ENCODE results near the gene NPFFR1.

NPFFR1 gene

GRCh38 chr10:70312972-70313371 is 29.2 kb upstream of the NPFFR1 start:
- no peak for DNase-seq

DNA sequence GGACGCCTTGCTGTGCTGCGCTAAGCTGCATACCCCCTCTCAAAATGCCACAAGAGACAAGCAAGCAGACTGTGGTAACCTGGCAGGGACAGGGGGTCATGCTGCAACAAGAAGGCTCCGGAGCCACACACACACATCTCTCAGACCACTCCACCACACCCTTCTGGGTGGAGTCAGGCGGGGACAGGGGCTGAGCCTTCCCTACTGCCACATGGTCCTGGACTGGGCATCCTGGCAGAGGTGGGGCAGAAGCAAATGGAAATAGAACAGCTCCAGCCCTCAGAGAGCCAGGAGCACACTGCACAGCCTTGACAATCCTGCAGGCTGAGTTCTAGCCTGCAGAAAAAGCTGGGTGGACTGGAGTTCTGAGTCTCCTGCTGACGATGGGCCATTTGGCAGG is 28.4 kb upstream of the NPFFR1 start:
- no peak for DNase-seq

DNA sequence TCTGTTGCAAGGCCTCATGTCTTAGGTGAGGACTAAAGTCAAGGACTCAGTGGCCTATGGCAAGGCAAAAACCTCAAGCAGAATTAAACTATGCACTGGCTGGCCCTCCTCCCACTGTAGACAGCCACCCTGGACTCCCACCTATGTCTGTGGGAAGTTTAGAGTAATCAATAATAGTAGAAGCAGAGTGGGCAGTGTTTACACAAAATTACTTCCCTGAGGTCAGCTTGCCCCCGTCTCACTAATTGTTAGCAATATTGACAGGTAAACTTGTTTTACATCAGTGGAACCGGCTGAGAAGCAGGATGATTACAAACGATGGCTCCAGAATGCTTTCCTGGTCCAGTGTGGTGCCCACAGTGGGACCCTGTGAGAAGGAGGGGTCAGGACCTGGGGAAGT is 27.9 kb upstream of the NPFFR1 start:
- no peak for DNase-seq

- DNase-seq: no peak
Measured at GRCh38 chr10:70309661-70310060, 25.9 kb upstream of the NPFFR1 start.

DNA sequence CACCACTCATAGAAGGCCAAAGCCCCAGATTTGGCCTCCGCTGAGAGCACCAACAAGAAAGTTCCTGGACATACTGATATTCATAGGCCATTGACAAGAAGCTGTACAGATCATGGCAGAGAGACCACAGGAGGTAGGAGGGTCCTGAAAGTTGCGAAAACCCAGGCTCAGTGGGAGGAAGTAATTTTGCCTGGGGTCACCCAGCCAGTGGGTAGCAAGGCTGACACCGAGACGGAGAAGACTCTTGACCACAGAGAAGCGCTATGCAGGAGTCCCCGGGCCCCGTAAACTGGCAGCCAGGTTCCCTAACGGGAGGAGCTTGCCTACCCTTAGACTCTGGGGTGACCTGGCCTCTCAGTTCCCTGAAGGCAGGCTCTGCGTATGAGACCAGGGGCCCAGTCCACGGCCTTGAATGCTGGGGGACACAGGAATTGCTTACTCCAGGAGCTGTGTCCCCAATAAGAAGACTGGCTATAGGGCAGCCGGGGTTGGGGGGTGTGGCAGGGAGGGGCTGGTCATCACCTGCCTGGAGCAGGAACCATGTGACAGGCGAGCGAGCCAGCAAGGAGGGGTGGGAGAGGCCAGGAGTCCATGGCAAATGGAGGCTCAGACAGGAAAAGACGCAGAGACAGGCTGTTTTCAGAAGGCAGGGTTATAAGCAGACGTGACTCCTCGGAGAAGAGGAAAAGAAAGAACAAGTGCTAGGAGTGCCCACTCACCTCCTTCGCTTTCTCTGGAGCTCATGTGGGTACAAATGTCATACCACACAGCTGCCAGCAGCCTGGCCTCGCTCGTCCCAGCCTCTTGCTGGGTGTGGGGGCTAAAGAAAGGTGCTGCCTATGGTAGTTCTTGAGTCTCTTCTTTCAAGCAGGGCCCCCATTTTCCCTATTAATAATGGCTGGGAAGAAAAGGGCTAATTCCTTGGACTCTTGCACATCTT is 24.6 kb upstream of the NPFFR1 start:
- no peak for DNase-seq

GRCh38 chr10:70306886-70307520 is 23.2 kb upstream of the NPFFR1 start:
- no peak for DNase-seq

GRCh38 chr10:70306181-70306705 is 22.4 kb upstream of the NPFFR1 start:
- DNase-seq: no peak

DNA sequence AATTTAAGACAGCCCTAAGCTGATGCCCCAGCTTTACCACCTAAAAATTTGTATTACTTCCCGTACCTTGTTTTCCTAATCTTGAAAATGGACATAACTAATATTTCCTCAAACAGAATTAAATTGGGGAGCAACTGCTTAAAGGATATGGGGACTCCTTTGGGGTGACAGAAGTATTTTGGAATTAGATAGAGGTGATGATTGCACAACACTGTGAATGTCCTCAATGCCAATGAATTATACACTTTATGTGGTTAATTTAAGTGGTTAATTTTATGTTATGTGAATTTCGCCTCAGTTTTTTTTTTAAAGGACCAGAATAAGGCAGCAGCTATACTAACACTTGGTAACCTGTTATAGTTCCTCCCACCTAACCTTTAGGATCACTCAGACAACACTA is 19.9 kb upstream of the NPFFR1 start:
- DNase-seq: no peak

GRCh38 chr10:70302292-70302691 is 18.5 kb upstream of the NPFFR1 start:
- no peak for DNase-seq

DNA sequence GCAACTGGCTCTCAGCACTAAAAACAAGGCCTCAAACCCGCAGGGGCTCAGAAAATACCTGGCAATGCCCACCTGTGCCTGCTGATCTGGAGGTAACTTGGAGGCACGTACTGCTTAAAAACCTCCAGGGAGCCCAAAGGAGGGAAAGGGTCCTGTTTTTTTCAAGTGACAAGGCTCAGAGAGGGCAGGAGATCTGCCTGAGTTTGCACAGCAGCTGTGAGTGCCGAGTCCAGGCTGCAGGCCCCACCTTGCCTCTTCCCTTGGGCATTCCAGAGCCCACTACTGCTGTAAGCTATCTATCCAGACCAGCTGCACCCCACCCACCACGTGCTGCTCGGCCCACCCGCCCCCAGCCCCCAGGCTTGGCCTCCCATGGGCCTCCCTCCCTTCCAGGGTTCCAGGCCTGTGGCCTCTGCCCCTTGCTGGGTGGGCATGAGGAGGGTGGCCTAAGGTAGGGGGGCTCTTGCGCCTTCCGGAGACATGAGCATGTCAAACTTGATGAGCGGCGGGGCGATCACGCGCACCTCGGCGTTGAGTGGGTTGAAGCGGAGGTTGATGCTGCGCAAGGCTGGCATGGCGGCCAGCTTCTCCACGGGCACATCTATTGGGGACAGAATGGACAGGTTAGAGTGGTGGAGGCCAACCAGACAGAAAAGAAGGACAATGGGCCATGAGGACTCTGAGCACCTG is 17.2 kb upstream of the NPFFR1 start:
- DNase-seq: no peak

DNA sequence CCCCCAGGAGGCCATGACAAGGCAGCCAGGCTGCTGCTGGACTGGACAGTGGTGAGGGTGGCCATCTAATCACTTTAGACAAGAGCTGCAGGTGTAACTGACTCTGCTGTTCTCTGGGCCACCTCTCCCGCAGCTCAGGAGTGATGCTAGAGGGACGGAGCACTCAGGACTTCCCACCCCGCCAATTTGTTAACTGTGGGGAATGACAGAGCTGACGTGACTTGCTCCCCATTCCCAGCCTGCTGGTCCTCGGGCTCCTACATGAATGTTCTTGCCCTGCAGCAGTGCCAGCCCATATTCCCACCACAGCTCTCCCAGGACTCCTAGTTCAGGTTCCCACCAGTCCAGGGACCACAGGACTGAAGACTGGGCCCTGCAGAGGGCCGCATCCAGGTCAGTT is 16.7 kb upstream of the NPFFR1 start:
- no peak for DNase-seq

- no peak for DNase-seq
Measured at GRCh38 chr10:70299876-70300275, 16.1 kb upstream of the NPFFR1 start.

- no peak for DNase-seq
Measured at GRCh38 chr10:70298393-70298792, 14.6 kb upstream of the NPFFR1 start.

DNA sequence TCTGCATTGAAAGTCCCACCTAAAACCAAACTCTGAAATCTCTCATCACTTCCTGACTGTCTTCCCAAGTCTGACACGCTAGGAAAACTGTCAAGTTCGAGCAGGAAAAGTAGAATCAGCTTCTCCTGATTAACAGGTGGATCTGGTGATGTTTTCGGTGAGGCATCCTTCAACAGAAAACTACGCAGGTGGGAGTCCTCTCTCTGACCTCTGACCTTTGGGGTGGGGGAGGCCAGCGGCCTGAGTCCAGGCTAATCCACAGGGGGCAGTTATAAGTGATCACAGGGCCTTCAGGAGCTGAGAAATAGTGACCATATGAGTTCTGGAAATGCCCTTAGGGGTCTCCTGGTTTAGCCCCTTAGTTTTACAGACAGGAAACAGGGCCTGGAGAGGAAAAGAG is 13.4 kb upstream of the NPFFR1 start:
- no peak for DNase-seq

DNA sequence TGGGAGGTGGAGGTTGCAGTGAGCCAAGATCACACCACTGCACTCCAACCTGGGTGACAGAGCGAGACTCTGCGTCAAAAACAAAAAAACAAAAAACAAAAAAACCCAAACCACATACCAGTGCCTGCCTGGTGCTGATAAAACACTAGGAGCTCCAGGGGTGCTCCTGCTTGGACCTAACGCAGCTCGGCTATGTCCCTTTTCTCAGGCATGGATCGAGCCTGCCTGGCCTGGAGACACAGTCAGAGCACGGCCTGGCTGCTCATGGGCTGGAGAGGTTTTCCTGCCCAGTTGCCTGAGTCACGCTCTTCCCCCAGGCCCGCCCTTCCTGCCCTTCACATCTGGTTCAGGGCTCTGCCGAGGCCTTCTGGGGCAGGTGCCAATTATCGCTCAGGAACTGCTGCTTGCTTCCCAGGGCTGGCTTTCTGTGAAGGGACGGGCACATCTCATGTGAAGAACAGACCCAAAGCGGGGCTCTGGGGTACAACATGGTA is 12.6 kb upstream of the NPFFR1 start:
- DNase-seq: no peak

- DNase-seq: no peak
Measured at GRCh38 chr10:70295926-70296325, 12.1 kb upstream of the NPFFR1 start.

DNA sequence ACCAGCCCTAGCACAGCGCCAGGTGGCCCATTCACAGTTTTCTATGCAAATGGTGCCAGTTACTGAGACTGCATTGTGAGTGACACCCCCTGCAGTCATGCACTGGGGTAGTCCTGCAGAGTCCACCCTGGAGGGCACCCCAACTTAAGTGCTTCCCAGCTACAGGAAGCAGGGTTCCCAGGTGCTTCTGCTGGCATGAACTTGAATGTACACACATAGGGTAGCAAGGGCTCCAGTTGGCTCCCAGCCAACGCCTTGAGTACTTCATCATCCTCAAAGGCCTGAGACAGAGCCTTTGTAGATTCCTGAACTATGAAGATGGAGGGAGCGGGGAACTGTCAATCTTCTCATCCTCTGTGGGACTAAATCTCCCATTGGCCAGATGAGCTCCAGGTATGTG is 11.5 kb upstream of the NPFFR1 start:
- no peak for DNase-seq

- no peak for DNase-seq
Measured at GRCh38 chr10:70293169-70293843, 9.5 kb upstream of the NPFFR1 start.

DNA sequence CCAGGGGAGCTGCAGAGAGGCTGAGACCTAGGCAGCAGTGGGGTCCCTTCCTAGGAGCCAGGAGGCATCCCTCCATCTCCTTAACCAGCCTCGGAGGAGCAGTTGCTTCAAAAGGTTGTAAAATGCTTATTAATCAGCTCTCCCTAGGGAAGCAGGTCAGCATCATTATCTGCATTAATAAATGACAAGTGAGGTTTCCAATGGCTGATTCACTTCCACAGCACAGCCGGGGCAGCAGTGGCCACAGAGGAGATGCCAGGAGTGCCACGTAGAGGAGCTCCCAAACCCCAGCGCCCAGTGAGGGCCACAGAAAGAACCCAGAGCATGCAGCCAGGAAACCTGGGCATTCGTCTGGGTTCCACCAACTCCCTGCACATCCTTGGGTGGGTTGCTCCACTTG is 8.2 kb upstream of the NPFFR1 start:
- no peak for DNase-seq

DNA sequence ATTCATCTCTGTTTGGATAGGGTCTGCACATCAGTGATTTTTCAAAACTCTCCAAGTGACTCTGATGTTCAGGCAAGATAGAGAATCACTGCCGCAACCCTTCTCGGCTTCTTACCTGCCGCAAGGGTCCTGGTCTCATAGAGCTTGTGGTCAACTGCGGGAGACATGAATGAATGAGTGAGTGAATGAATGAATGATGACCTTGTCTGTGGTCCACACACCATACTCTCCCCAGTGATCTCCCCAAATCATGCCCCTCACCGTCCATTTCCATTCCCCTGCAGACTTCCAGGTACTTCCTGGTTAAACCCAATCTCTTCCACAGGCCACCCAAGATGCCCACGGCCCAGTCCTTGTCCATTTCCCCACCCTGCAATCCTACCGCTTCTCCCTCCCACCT is 5.9 kb upstream of the NPFFR1 start:
- DNase-seq: no peak

DNA sequence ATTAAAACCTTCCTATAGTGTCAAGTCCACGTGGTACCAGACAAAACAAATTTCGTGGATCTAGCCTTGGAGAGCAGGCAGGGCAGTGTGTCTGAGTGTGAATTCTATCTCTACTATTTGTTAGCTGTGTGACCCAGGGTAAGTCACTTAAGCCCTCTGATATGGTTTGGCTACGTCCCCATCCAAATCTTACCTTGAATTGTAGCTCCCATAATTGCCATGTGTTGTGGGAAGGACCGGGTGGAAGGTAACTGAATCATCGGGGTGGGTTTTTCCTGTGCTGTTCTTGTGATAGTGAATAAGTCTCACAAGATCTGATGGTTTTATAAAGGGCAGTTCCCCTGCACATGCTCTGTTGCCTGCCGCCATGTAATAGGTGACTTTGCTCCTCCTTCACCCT is 2.8 kb upstream of the NPFFR1 start:
- DNase-seq: no peak

- no peak for DNase-seq
Measured at GRCh38 chr10:70285476-70285831, 1.6 kb upstream of the NPFFR1 start.
